ENCODE data around the gene ABTB2. TPM values are rescaled to one million over a fixed set of nuclear protein-coding genes. Genes with fewer than 3 reads are reported as not detected.

ABTB2 gene
- polyA plus RNA-seq, 1 donor from 2014 or later: 0.04 TPM

DNA sequence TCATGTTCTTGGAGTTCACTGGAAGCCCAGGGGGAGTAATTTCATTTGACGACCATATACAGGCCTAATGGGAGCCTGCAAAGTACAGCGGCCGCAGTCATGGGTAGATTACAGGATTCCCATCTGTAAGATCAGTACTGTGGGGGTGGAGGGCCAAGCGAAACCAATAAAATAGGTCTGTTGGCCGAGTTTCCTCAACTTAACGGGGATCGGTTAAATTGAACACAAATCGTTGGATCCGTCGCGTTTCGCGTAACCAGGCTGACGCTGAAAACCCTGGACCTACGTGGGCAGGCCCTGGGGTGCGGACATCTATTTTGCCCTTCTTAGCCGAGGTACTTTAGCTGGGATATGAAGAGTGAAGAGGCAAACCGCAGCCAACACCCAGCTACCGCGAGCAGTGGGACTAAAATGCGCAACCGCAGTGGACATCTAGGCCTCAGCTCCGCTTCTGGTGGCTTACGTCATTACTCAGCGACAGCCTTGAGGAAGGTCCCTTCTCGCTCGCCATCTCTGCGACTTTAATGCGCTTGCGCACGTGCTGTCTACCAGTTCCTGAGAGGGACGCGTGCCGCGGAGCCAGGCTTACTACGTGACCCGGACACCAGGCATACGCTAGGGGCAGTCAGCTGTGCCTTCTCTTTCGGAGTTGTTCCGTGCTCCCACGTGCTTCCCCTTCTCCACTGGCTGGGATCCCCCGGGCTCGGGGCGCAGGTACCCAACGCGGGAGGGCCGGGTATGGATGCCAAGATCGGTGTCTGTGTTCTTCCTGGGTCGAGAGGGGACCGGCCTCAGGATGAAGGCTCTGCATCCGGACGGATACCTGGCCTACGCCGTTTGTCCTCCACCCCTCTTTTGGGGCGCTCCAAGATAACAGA, 252.5 kb downstream of the ABTB2 start, which contains the start of gene NAT10:
TSS of gene NAT10 (plus strand) at position 551 of the 878 bp plus-strand sequence. CDS start 2,597 bp downstream, outside the sequence.
- H3K36me3 Mint-ChIP-seq: no peaks in the 10 kb centered on the region
- H3K4me3 Mint-ChIP-seq: peak within 1 kb of the TSS; percentile 95 to 99 (median 98)
- no peaks in the 10 kb centered on the region for H3K27me3 Mint-ChIP-seq
- peak within 1 kb of the TSS; percentile 98 to 100 (median 99) for H3K27ac Mint-ChIP-seq
- no peaks in the 10 kb centered on the region for H3K9me3 Mint-ChIP-seq
- H3K4me1 Mint-ChIP-seq: peaks cover 33 to 44% (median 38%) of the 10 kb centered on the region in 3 donors

GRCh38 chr11:34104680-34105078, 253.1 kb downstream of the ABTB2 start:
- Mint-ChIP-seq H3K4me1 (peaks cover 33 to 41% (median 38%) of the 10 kb centered on the region in 3 donors), H3K27me3 (no peaks in the 10 kb centered on the region), H3K36me3 (no peaks in the 10 kb centered on the region), H3K4me3 (peak overlapping the region; percentile 95 to 99 (median 98)), H3K27ac (peak overlapping the region; percentile 98 to 100 (median 99)), H3K9me3 (no peaks in the 10 kb centered on the region)

Other genes with a start within 250 kb of the ABTB2 start
- gene CAT, start 80.9 kb upstream of the ABTB2 start, polyA plus RNA-seq: 160 TPM
- not detected for gene ELF5, start 155.8 kb upstream of the ABTB2 start, polyA plus RNA-seq

Measured in IgD-negative memory B cell (primary cell).